LNCAP (cell line): ENCODE data around the gene RBM5.

ENCODE experiments used
- TF ChIP-seq, protein P1 (sequence below): fragments of 450-650 bp; IDR thresholded peaks from 2 replicates; pipeline ENCODE4 v1.5.1; 2017; ENCODE audit warnings: mild to moderate bottlenecking

Gene RBM5

DNA sequence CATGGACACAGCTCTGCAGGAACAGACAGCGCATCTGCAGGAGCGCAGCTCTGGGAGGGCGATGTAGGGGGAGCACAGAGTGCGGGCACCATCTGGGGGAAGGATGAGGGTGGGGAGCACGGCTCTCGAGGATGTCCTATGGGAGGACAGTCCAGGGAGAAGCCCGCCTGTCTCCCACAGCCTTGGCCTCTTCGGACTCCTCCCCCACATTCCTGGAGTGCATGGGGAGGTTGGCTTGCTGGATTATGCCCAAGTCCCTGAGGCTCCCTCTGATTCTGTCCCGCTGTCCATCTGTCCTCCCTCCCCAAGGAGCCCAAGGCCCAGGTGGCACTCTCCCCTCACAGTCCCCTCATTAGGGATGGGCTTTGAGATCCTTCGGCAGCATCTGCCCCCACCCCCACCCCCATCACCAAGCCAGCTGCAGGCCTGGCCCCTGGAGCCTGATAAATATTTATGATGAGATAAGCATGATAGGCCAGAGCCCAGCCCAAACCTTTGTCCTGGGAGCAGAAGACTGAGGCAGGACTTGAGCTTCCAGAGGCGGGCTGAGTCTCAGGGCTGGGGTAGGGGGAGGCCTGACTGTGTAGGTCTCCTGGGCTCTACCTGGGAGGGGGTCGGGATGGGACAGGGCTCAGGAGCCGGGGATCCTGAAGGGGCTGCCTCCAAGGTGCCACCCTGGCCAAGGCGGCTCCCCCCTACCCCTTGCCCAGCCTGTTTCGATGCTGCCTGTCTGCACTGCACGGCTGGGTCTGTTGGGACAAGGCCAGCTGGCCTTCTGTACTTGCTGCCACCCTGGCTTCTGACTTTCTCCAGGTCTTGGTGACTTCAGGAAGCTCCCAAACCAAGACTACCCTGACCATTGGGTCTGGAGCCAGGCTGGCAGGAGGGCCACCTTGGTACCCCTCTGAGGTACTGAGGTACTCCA lies 37.8 kb downstream of the RBM5 start:
- TF ChIP-seq, protein P1, sequence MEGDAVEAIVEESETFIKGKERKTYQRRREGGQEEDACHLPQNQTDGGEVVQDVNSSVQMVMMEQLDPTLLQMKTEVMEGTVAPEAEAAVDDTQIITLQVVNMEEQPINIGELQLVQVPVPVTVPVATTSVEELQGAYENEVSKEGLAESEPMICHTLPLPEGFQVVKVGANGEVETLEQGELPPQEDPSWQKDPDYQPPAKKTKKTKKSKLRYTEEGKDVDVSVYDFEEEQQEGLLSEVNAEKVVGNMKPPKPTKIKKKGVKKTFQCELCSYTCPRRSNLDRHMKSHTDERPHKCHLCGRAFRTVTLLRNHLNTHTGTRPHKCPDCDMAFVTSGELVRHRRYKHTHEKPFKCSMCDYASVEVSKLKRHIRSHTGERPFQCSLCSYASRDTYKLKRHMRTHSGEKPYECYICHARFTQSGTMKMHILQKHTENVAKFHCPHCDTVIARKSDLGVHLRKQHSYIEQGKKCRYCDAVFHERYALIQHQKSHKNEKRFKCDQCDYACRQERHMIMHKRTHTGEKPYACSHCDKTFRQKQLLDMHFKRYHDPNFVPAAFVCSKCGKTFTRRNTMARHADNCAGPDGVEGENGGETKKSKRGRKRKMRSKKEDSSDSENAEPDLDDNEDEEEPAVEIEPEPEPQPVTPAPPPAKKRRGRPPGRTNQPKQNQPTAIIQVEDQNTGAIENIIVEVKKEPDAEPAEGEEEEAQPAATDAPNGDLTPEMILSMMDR, result no peak

- TF ChIP-seq, protein P1, result no peak
These were observed 38.6 kb downstream of the RBM5 start for GRCh38 chr3:50127251-50127691.

- TF ChIP-seq, protein P1, result no peak
These were observed 39.3 kb downstream of the RBM5 start for GRCh38 chr3:50128001-50128400.

DNA sequence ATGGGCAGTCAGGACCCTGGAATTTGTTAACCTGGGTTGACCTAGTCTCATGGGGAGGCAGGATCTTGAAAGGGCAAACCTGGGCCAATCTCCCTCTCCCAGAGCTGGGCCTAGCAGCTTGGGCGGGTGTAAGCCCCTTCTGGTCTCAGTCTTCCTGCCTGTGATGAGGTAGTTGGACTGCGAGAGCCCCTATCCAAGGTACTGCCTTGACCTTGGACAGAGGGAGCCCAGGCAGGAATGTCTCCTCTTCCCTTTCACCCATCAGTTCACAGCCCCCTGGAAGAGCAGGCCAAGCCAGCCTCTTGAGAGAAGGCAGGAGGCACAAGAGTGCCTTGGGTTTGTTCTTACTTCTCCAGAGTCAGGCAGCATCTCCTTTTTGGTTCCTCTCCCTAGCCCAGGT lies 41.7 kb downstream of the RBM5 start:
- TF ChIP-seq, protein P1, result no peak

- TF ChIP-seq, protein P1, result no peak
These were observed 43.9 kb downstream of the RBM5 start for GRCh38 chr3:50132421-50133282.

DNA sequence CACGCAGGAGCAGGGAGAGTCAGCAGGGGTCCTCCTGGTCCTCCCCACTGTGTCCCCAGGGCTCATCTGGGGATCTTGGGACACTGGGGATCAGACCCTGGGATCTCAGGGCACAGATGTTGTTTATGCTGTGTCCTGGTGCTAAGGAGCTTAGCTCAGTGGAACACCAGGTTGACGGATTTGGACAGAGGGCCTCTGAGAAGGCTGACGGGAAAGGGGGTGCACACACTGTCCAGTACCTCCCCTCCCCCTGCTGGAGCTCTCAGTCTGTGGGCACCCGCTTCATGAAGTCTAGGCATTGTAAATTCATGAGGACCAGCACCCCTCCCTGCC lies 44.5 kb downstream of the RBM5 start:
- TF ChIP-seq, protein P1, result no peak

- TF ChIP-seq, protein P1, result no peak
These were observed 45.6 kb downstream of the RBM5 start for GRCh38 chr3:50134367-50134766.
